Uterus (tissue), 4 donors: Measurements from ENCODE around the gene MSANTD7. TPM values are rescaled to one million over a fixed set of nuclear protein-coding genes. Genes with fewer than 3 reads are reported as not detected.

Experiments
- DNase-seq, 2 donors: peaks; one replicate each; pipeline ENCODE4 v3.0.0-alpha.2; 2019 to 2020
- H3K27ac ChIP-seq, 2 donors: fragments of 200-600 bp; sonication (generic); 1 replicate in 1 of 2; 2 replicates in 1 of 2; pipeline ENCODE4 v1.5.1; 2016 to 2018
- H3K27me3 ChIP-seq, 2 donors: fragments of 200-600 bp; sonication (generic); one replicate each; pipeline ENCODE4 v1.5.1; 2018 to 2019; ENCODE audit warnings: control low read depth in 1 of 2
- H3K36me3 ChIP-seq, 2 donors: fragments of 200-600 bp; sonication (generic); one replicate each; pipeline ENCODE4 v1.5.1; 2019; ENCODE audit warnings: control low read depth in 1 of 2
- H3K4me1 ChIP-seq, 2 donors: fragments of 200-600 bp; sonication (generic); one replicate each; pipeline ENCODE4 v1.5.1; 2018 to 2019; ENCODE audit warnings: control low read depth in 1 of 2
- H3K4me3 ChIP-seq, 2 donors: fragments of 200-600 bp; sonication (generic); 1 replicate in 1 of 2; 2 replicates in 1 of 2; pipeline ENCODE4 v1.5.1; 2018 to 2019; ENCODE audit warnings: mild to moderate bottlenecking in 1 of 2
- H3K9me3 ChIP-seq, 2 donors: fragments of 200-600 bp; sonication (generic); one replicate each; pipeline ENCODE4 v1.5.1; 2019; ENCODE audit warnings: control low read depth in 1 of 2
- POLR2A ChIP-seq, 2 donors: fragments of 450-650 bp; IDR thresholded peaks; one replicate each; pipeline ENCODE4 v1.6.1; 2016; ENCODE audit warnings: antibody characterized with exemption in 2 of 2, mild to moderate bottlenecking in 1 of 2, moderate library complexity in 1 of 2
- intact Hi-C: fragments of 100-400 bp; cut with DNase I; formaldehyde crosslinking; loops from one replicate; pipeline ENCODE4 v1.15.1; 2023; ENCODE audit warnings: low total_unique reads
- total RNA-seq, 4 donors: library from RNA; depleted of rRNA in 3 of 4; stranded (reverse); fragments of >200 nt in 3 of 4; gene quantifications; one replicate each; pipeline versions ENCODE4 v1.1.0 to v1.2.4, GENCODE V29; 2014 to 2023
- TF ChIP-seq, protein P1 (sequence below), 4 experiments: fragments of 200-600 bp in 2 of 4; fragments of 450-650 bp in 2 of 4; sonication (generic) in 2 of 4; IDR thresholded peaks; one replicate each; pipeline ENCODE4 v1.5.1; 2016 to 2019; ENCODE audit warnings: antibody characterized with exemption in 4 of 4, mild to moderate bottlenecking in 2 of 4, moderate library complexity in 1 of 4
- donor health status: DM: yes; HTN: yes; CAD: no.

Gene MSANTD7
- total RNA-seq, 4 donors from 2014 or later = 3.2 to 23.2 (median 8.6) TPM

DNA sequence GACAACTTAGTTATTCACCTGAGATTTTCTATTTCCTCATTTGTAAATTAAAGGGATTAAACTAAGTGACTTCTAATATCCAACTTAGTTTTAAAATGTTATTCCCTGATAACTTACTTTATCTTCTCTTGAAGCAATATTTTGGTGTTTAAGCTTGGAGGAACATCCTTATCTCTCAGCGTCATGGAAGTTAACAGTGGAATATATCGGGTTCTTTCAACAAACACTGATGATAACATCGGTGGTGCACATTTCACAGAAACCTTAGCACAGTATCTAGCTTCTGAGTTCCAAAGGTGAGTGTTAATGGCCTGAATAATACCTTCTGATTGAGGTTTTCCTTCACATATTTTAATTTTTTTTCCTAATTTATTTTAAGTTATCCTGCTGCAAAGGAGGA is 14.1 kb downstream of the MSANTD7 start:
- TF ChIP-seq POLR2A (IDR thresholded peaks at IDR 0.05) = no peak
- TF ChIP-seq, protein P1, sequence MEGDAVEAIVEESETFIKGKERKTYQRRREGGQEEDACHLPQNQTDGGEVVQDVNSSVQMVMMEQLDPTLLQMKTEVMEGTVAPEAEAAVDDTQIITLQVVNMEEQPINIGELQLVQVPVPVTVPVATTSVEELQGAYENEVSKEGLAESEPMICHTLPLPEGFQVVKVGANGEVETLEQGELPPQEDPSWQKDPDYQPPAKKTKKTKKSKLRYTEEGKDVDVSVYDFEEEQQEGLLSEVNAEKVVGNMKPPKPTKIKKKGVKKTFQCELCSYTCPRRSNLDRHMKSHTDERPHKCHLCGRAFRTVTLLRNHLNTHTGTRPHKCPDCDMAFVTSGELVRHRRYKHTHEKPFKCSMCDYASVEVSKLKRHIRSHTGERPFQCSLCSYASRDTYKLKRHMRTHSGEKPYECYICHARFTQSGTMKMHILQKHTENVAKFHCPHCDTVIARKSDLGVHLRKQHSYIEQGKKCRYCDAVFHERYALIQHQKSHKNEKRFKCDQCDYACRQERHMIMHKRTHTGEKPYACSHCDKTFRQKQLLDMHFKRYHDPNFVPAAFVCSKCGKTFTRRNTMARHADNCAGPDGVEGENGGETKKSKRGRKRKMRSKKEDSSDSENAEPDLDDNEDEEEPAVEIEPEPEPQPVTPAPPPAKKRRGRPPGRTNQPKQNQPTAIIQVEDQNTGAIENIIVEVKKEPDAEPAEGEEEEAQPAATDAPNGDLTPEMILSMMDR (IDR thresholded peaks at IDR 0.05) = no peak

DNA sequence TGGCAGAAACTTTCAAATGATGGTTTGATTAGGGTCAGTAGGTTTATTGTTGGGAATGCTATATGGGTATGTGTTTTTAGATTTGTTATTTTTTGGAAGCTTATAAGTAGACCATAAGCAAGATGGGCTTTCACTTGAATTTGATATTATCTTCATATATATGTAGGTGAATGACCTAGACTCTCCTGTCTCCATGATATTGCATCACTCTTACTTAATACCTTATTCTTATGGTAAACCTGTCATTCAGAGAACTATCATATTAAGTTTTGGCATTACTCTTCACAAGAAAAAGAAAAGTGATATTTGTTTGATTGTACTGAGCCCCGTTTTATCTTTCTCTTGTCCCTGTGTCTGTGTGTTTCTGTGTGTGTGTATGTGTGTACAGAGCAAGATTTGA is 17.3 kb downstream of the MSANTD7 start:
- Histone ChIP-seq H3K9me3 (no peaks in the 10 kb centered on the region), H3K4me3 (no peak overlapping the region), H3K36me3 (no peaks in the 10 kb centered on the region), H3K27me3 (no peaks in the 10 kb centered on the region), H3K4me1 (no peaks in the 10 kb centered on the region), H3K27ac (no peak overlapping the region)
- intact Hi-C loops = no loop called here
- TF ChIP-seq POLR2A (IDR thresholded peaks at IDR 0.05) = no peak
- TF ChIP-seq, protein P1 (IDR thresholded peaks at IDR 0.05) = no peak
- DNase-seq = no peak

More for the DNA sequence above, 14.1 kb downstream of the MSANTD7 start:
- H3K4me1 ChIP-seq = no peaks in the 10 kb centered on the region
- no peak for DNase-seq
- no peak overlapping the region for H3K4me3 ChIP-seq
- no peaks in the 10 kb centered on the region for H3K36me3 ChIP-seq
- no peaks in the 10 kb centered on the region for H3K27me3 ChIP-seq
- H3K27ac ChIP-seq = no peak overlapping the region
- no peaks in the 10 kb centered on the region for H3K9me3 ChIP-seq
- intact Hi-C loops = no loop called here

DNA sequence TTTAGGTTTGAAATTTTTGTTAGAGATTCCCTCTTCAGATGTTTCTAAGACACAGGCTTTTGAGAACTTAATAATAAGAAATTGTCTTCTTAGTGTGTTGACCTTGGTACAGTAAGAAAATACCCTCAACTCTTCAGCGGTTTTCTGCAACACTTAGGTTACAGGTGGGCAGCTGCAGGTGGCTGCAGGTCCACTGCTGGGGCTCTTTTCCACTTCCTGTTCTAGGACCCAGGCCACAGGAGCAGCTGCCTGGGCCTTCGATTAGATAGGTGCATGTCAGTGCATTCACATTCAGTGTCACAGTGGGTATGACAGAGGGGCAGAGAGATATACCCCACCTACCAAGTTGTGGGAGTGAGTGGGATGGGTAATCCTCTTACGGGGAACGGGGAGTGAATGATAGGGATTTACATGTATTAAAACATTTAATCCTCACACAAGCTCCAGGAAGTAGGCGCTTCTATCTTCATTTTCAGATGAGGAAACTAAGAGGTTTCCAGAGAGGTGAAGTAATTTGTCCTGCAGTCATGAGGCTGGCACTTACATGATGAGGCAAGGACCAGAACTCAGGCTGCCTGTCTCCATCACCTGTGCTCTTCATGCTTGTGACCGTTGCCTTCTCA is 20.3 kb downstream of the MSANTD7 start:
- intact Hi-C loops = no loop called here
- no peak overlapping the region for H3K27ac ChIP-seq
- no peak for DNase-seq
- no peaks in the 10 kb centered on the region for H3K27me3 ChIP-seq
- no peaks in the 10 kb centered on the region for H3K9me3 ChIP-seq
- TF ChIP-seq POLR2A (IDR thresholded peaks at IDR 0.05) = no peak
- TF ChIP-seq, protein P1 (IDR thresholded peaks at IDR 0.05) = no peak
- H3K4me3 ChIP-seq = no peak overlapping the region
- H3K4me1 ChIP-seq = no peaks in the 10 kb centered on the region
- no peaks in the 10 kb centered on the region for H3K36me3 ChIP-seq

DNA sequence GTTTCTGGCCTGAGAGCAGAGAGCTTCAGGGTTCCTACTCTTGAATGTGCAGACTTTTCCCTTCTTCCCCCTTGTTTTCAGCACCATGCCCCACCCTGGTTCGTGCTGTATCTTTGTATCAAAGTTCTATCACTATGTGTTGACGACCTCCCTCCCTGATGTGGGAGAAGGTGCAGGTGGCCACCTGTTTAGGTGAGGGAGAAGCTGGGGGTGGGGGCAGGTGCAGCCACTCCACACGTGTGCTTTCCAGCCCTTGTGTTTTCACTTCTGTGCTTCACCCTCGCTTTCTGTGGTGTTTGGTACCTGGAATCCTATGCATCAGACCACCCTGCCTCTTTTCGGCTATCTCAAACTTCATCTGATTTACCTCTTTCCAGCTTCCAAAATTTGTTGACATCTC is 20.9 kb downstream of the MSANTD7 start:
- Histone ChIP-seq H3K27me3 (no peaks in the 10 kb centered on the region), H3K27ac (no peak overlapping the region), H3K4me1 (no peaks in the 10 kb centered on the region), H3K9me3 (no peaks in the 10 kb centered on the region), H3K36me3 (no peaks in the 10 kb centered on the region), H3K4me3 (no peak overlapping the region)
- TF ChIP-seq POLR2A (IDR thresholded peaks at IDR 0.05) = no peak
- TF ChIP-seq, protein P1 (IDR thresholded peaks at IDR 0.05) = no peak
- intact Hi-C loops = no loop called here
- no peak for DNase-seq

DNA sequence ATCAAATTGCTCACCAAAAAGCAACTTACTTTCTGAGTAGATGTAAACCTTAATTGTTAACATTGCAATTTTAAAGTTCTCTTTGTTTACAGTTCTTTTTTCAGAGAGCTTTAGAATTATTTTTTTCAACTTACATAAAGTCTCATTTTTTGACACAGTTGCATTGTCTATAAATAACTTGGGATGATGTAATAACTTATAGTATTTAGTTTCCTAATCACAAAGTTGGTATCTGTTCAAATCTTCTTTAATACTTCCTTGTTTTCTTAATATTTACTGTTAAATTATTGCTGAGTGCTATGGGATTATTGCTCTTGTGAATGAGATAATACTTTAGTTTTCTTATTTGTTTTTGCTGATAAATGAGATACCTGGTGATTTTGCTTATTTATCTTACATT is 21.7 kb downstream of the MSANTD7 start:
- intact Hi-C loops = no loop called here
- Histone ChIP-seq H3K4me3 (no peak overlapping the region), H3K27ac (no peak overlapping the region), H3K36me3 (no peaks in the 10 kb centered on the region), H3K9me3 (no peaks in the 10 kb centered on the region), H3K4me1 (no peaks in the 10 kb centered on the region), H3K27me3 (no peaks in the 10 kb centered on the region)
- TF ChIP-seq POLR2A (IDR thresholded peaks at IDR 0.05) = no peak
- TF ChIP-seq, protein P1 (IDR thresholded peaks at IDR 0.05) = no peak
- no peak for DNase-seq
